Measurements from ENCODE around the gene DGKQ. TPM values are rescaled to one million over a fixed set of nuclear protein-coding genes. Genes with fewer than 3 reads are reported as not detected.

The DGKQ gene
- total RNA-seq, 2 donors from 2014 or later: 39.4 to 68.2 TPM

- Histone ChIP-seq H3K27ac (no peak overlapping the region), H3K4me3 (no peak overlapping the region), H3K27me3 (no peaks in the 10 kb centered on the region), H3K9me3 (no peaks in the 10 kb centered on the region), H3K4me1 (no peaks in the 10 kb centered on the region), H3K36me3 (no peaks in the 10 kb centered on the region), H3K9ac (ENCODE audit: low read depth in 2 of 2, low read length in 2 of 2) (no peak overlapping the region)
- intact Hi-C loops (cut with DNase I): no loop called here
- DNase-seq: no peak
- TF ChIP-seq CTCF (IDR thresholded peaks at IDR 0.05): no peak
These were observed 12.6 kb downstream of the DGKQ start for GRCh38 chr4:960636-961350.

- Histone ChIP-seq H3K4me3 (no peak overlapping the region), H3K9ac (ENCODE audit: low read depth in 2 of 2, low read length in 2 of 2) (no peak overlapping the region), H3K9me3 (no peaks in the 10 kb centered on the region), H3K27ac (no peak overlapping the region), H3K27me3 (no peaks in the 10 kb centered on the region), H3K4me1 (no peaks in the 10 kb centered on the region), H3K36me3 (no peaks in the 10 kb centered on the region)
- TF ChIP-seq CTCF (IDR thresholded peaks at IDR 0.05): no peak
- intact Hi-C loops (cut with DNase I): no loop called here
- DNase-seq: no peak
These were observed 13.2 kb downstream of the DGKQ start for GRCh38 chr4:960140-960635.

GRCh38 chr4:959338-960139, 13.8 kb downstream of the DGKQ start:
- TF ChIP-seq CTCF (IDR thresholded peaks at IDR 0.05): no peak
- H3K27me3 ChIP-seq: no peaks in the 10 kb centered on the region
- no peak overlapping the region for H3K4me3 ChIP-seq
- no peaks in the 10 kb centered on the region for H3K4me1 ChIP-seq
- DNase-seq: no peak
- H3K36me3 ChIP-seq: no peaks in the 10 kb centered on the region
- H3K9ac ChIP-seq (ENCODE audit: low read depth in 2 of 2, low read length in 2 of 2): no peak overlapping the region
- no peak overlapping the region for H3K27ac ChIP-seq
- H3K9me3 ChIP-seq: no peaks in the 10 kb centered on the region
- intact Hi-C loops (cut with DNase I): no loop called here

- no peak for DNase-seq
- Histone ChIP-seq H3K9me3 (no peaks in the 10 kb centered on the region), H3K9ac (ENCODE audit: low read depth in 2 of 2, low read length in 2 of 2) (no peak overlapping the region), H3K27ac (no peak overlapping the region), H3K36me3 (no peaks in the 10 kb centered on the region), H3K27me3 (no peaks in the 10 kb centered on the region), H3K4me3 (no peak overlapping the region), H3K4me1 (no peaks in the 10 kb centered on the region)
- intact Hi-C loops (cut with DNase I): no loop called here
- TF ChIP-seq CTCF (IDR thresholded peaks at IDR 0.05): no peak
These were observed 14.6 kb downstream of the DGKQ start for GRCh38 chr4:958696-959337.

- H3K9ac ChIP-seq (ENCODE audit: low read depth in 2 of 2, low read length in 2 of 2): no peak overlapping the region
- no peaks in the 10 kb centered on the region for H3K27me3 ChIP-seq
- DNase-seq: no peak
- H3K9me3 ChIP-seq: no peaks in the 10 kb centered on the region
- H3K36me3 ChIP-seq: no peaks in the 10 kb centered on the region
- no peak overlapping the region for H3K4me3 ChIP-seq
- no peak for TF ChIP-seq CTCF (IDR thresholded peaks at IDR 0.05)
- no peaks in the 10 kb centered on the region for H3K4me1 ChIP-seq
- intact Hi-C loops (cut with DNase I): no loop called here
- no peak overlapping the region for H3K27ac ChIP-seq
These were observed 15.1 kb downstream of the DGKQ start for GRCh38 chr4:958314-958665.

All from colonic mucosa (tissue), 4 donors.